MG63 (cell line): Measurements from ENCODE around the gene MAP3K6. TPM values are rescaled to one million over a fixed set of nuclear protein-coding genes. Genes with fewer than 3 reads are reported as not detected.

Experiments used
- DNase-seq: peaks from one replicate; pipeline ENCODE4 v3.0.0-alpha.2; 2020
- H3K27me3 ChIP-seq: fragments of 250-450 bp; sonication (Bioruptor Pico); 2 replicates; pipeline ENCODE4 v1.5.1; 2020; ENCODE audit warnings: mild to moderate bottlenecking, moderate library complexity
- H3K36me3 ChIP-seq: fragments of 250-450 bp; sonication (Bioruptor Pico); 2 replicates; pipeline ENCODE4 v1.5.1; 2020; ENCODE audit warnings: mild to moderate bottlenecking, moderate library complexity
- H3K4me3 ChIP-seq: fragments of 250-450 bp; sonication (Bioruptor Pico); 2 replicates; pipeline ENCODE4 v1.5.1; 2020; ENCODE audit warnings: mild to moderate bottlenecking, moderate library complexity
- H3K9me3 ChIP-seq: fragments of 250-450 bp; sonication (Bioruptor Pico); 2 replicates; pipeline ENCODE4 v1.5.1; 2020; ENCODE audit warnings: mild to moderate bottlenecking, moderate library complexity
- total RNA-seq: library from RNA; depleted of rRNA; stranded (reverse); fragments of >200 nt; shearing (Covaris generic); gene quantifications from 2 replicates; pipeline ENCODE4 v1.2.3, GENCODE V29; 2014; ENCODE audit warnings: low replicate concordance; rRNA removed

Gene MAP3K6
- total RNA-seq, 1 experiment from 2014 or later = 26.9 TPM

- Histone ChIP-seq H3K9me3 (no peaks in the 10 kb centered on the region), H3K4me3 (no peak overlapping the region), H3K36me3 (no peaks in the 10 kb centered on the region; the same call in 1 of the 2 replicates), H3K27me3 (no peaks in the 10 kb centered on the region)
- DNase-seq = no peak
Observed at GRCh38 chr1:27306071-27306470, 60.7 kb downstream of the MAP3K6 start.

Other genes with a start within 250 kb of the MAP3K6 start
- 2.9 and 23.6 TPM in 2 replicates for gene SLC9A1, start 211.8 kb downstream of the MAP3K6 start, total RNA-seq
- 14.9 and 15.8 TPM in 2 replicates for gene WDTC1, start 132.3 kb downstream of the MAP3K6 start, total RNA-seq
- gene TMEM222, start 44.8 kb downstream of the MAP3K6 start, total RNA-seq = 31.8 and 54.2 TPM in 2 replicates
- not detected in 2 replicates for gene SYTL1, start 24.9 kb downstream of the MAP3K6 start, total RNA-seq
- not detected in 2 replicates for gene FCN3, start 7.9 kb upstream of the MAP3K6 start, total RNA-seq
- not detected in 2 replicates for gene CD164L2, start 16.4 kb upstream of the MAP3K6 start, total RNA-seq
- not detected in 2 replicates for gene GPR3, start 25.7 kb upstream of the MAP3K6 start, total RNA-seq
- gene WASF2, start 123.2 kb upstream of the MAP3K6 start, total RNA-seq = 13.9 and 15.5 TPM in 2 replicates
- 10.4 and 11.5 TPM in 2 replicates for gene AHDC1, start 237.2 kb upstream of the MAP3K6 start, total RNA-seq